Measurements from ENCODE around the gene MREG. TPM values are rescaled to one million over a fixed set of nuclear protein-coding genes. Genes with fewer than 3 reads are reported as not detected.

The MREG gene
- polyA plus RNA-seq, 2 donors, result 26.0 to 26.5 TPM

Other genes starting within 250 kb of the MREG start
- 1 to 10 TPM; 2.5 to 3.6 TPM for gene PECR, start 68.3 kb upstream of the MREG start, polyA plus RNA-seq
- under 1 TPM; 0.04 to 0.07 TPM for gene TMEM169, start 68.4 kb upstream of the MREG start, polyA plus RNA-seq
- 100 to 1,000 TPM in 1 of 2 donors, 10 to 100 TPM in 1; 57.9 to 100 TPM for gene XRCC5, start 95.8 kb upstream of the MREG start, polyA plus RNA-seq

Measured in esophagus (tissue), 2 donors.